ENCODE measurements around the gene DNM3. TPM values are rescaled to one million over a fixed set of nuclear protein-coding genes. Genes with fewer than 3 reads are reported as not detected.

The DNM3 gene
- total and polyA plus RNA-seq, 10 of the 15 experiments (the other 5 are each of a cell fraction or from before 2014, with no cell fraction given) = 0.03 to 1.5 (median 0.08) TPM; not detected in 3

GRCh38 chr1:171913385-171913784 is 72.1 kb downstream of the DNM3 start:
- 2% methylated on average over 2 of the region's 2 CpGs for WGBS (ENCODE audit: insufficient coverage, insufficient replicate concordance, low lambda C conversion rate, missing lambda C conversion rate)
- Histone ChIP-seq H2AFZ (ENCODE audit: control insufficient read depth, low read depth, low read length) (no peak overlapping the region), H3K36me3 (ENCODE audit: control insufficient read depth in 2 of 2, insufficient read depth in 2 of 2, low read length in 1 of 2) (no peaks in the 10 kb centered on the region), H3K9me3 (replicated peaks; ENCODE audit: control insufficient read depth, insufficient read depth, low read length) (no peaks in the 10 kb centered on the region), H3K9ac (ENCODE audit: control insufficient read depth, insufficient read depth, low read length) (no peak overlapping the region), H3K27ac (ENCODE audit: control insufficient read depth, insufficient read depth) (no peak overlapping the region), H3K4me2 (ENCODE audit: control insufficient read depth, insufficient read depth) (no peak overlapping the region), H3K4me3 (no peak overlapping the region), H3K79me2 (ENCODE audit: control insufficient read depth, insufficient read depth, low read length) (no peaks in the 10 kb centered on the region), H3K4me1 (ENCODE audit: control insufficient read depth, insufficient read depth, low read length) (no peaks in the 10 kb centered on the region), H4K20me1 (ENCODE audit: control insufficient read depth, insufficient read depth) (no peaks in the 10 kb centered on the region), H3K27me3 (replicated peaks in 1 of 2; ENCODE audit: control insufficient read depth in 2 of 2, insufficient read depth in 2 of 2, low read length in 1 of 2) (no peaks in the 10 kb centered on the region)
- ChIA-PET CTCF (no interaction called here), RAD21 (ENCODE audit: unreplicated experiment) (no interaction called here), POLR2A (no interaction called here), SMC1A (ENCODE audit: uncharacterized antibody, unreplicated experiment) (interaction anchor here (1.5 kb wide), 1 partner anchor 20 kb away, joined by 3 read pairs; no protein-coding TSS in a partner anchor)
- BruUV-seq (replicated peaks) = no TSS peak
- intact Hi-C loops (cut with micrococcal nuclease; ENCODE audit: unreplicated experiment) (no loop called here), in situ Hi-C loops (cut with MboI) (no loop called here)
- no peak for ATAC-seq
- no peak for FAIRE-seq
- no peak for DNase-seq (ENCODE audit: low read depth, low spot score)
- TF ChIP-seq FOXM1 (IDR thresholded peaks at IDR 0.05; ENCODE audit: low read depth, low read length) (no peak), BCL11A (IDR thresholded peaks at IDR 0.05; ENCODE audit: low read depth, low read length) (no peak), NFXL1 (IDR thresholded peaks at IDR 0.05; ENCODE audit: borderline replicate concordance) (no peak), KAT2A (conservative IDR thresholded peaks at IDR 0.05; ENCODE audit: control insufficient read depth, low read depth, low read length) (no peak), NR2C2 (IDR thresholded peaks at IDR 0.05; ENCODE audit: borderline replicate concordance, control insufficient read depth, insufficient read length, low read depth) (no peak), SPI1 (IDR thresholded peaks at IDR 0.05; ENCODE audit: borderline replicate concordance, insufficient read depth, low read depth, low read length) (no peak), PAX5 (IDR thresholded peaks at IDR 0.05; ENCODE audit: borderline replicate concordance, low read depth, low read length) (no peak), ZNF622 (IDR thresholded peaks at IDR 0.05) (no peak), RELB (IDR thresholded peaks at IDR 0.05; ENCODE audit: low read depth) (no peak), ATF2 (IDR thresholded peaks at IDR 0.05; ENCODE audit: low read length) (no peak), CTCF (IDR thresholded peaks at IDR 0.05 in 2 of 3, conservative IDR thresholded peaks at IDR 0.05 in 1 of 3; ENCODE audit: control insufficient read depth in 2 of 3, extremely low read depth in 1 of 3, insufficient read depth in 1 of 3, low read depth in 3 of 3, low read length in 3 of 3) (no peak), SIN3A (IDR thresholded peaks at IDR 0.05; ENCODE audit: low read depth, low read length) (no peak), SREBF1 (IDR thresholded peaks at IDR 0.05; ENCODE audit: low read length) (no peak), EGR1 (IDR thresholded peaks at IDR 0.05; ENCODE audit: borderline replicate concordance in 1 of 2, low read depth in 2 of 2, low read length in 2 of 2) (no peak), MLLT1 (IDR thresholded peaks at IDR 0.05) (no peak), RCOR1 (conservative IDR thresholded peaks at IDR 0.05; ENCODE audit: low read depth, low read length) (no peak)
- TF ChIP-seq, protein P1, sequence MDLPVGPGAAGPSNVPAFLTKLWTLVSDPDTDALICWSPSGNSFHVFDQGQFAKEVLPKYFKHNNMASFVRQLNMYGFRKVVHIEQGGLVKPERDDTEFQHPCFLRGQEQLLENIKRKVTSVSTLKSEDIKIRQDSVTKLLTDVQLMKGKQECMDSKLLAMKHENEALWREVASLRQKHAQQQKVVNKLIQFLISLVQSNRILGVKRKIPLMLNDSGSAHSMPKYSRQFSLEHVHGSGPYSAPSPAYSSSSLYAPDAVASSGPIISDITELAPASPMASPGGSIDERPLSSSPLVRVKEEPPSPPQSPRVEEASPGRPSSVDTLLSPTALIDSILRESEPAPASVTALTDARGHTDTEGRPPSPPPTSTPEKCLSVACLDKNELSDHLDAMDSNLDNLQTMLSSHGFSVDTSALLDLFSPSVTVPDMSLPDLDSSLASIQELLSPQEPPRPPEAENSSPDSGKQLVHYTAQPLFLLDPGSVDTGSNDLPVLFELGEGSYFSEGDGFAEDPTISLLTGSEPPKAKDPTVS (IDR thresholded peaks at IDR 0.05; ENCODE audit: low read depth, low read length) = no peak

Measured in GM12878 (cell line).